GM19240 (cell line): Measurements from ENCODE around the gene DBH.

Experiments used
- DNase-seq: peaks from one replicate; pipeline ENCODE4 v3.0.0; 2011; ENCODE audit warnings: low spot score; ENCODE audit not compliant: insufficient read length

DBH gene

GRCh38 chr9:133701321-133701980 lies 65.3 kb downstream of the DBH start:
- DNase-seq: no peak

GRCh38 chr9:133701981-133702797 lies 66.0 kb downstream of the DBH start:
- DNase-seq: no peak

GRCh38 chr9:133702798-133703590 lies 66.8 kb downstream of the DBH start:
- DNase-seq: no peak

GRCh38 chr9:133703591-133704399 lies 67.6 kb downstream of the DBH start:
- no peak for DNase-seq

GRCh38 chr9:133704711-133705181 lies 68.6 kb downstream of the DBH start:
- DNase-seq: no peak

GRCh38 chr9:133705576-133705975 lies 69.4 kb downstream of the DBH start:
- DNase-seq: no peak

- no peak for DNase-seq
Observed at GRCh38 chr9:133706307-133707050, 70.3 kb downstream of the DBH start.

- no peak for DNase-seq
Observed at GRCh38 chr9:133707065-133707762, 71.1 kb downstream of the DBH start.

GRCh38 chr9:133707763-133708245 lies 71.6 kb downstream of the DBH start:
- no peak for DNase-seq

GRCh38 chr9:133708246-133709014 lies 72.3 kb downstream of the DBH start:
- no peak for DNase-seq
